KMS-11 (cell line): ENCODE measurements around the gene REG3G.

Experiments
- H2AFZ ChIP-seq: fragments of 200-600 bp; sonication (generic); 2 replicates; pipeline ENCODE4 v1.6.1; 2016; ENCODE audit warnings: antibody characterized with exemption, mixed run types, low read depth
- H3K27ac ChIP-seq: fragments of 200-600 bp; sonication (generic); 2 replicates; pipeline ENCODE4 v1.6.1; 2016; ENCODE audit warnings: mild to moderate bottlenecking, mixed run types
- H3K27me3 ChIP-seq: fragments of 200-600 bp; sonication (generic); 2 replicates; pipeline ENCODE4 v1.6.1; 2017; ENCODE audit warnings: mild to moderate bottlenecking, low read depth, mixed run types, moderate library complexity; ENCODE audit not compliant: insufficient read depth
- H3K36me3 ChIP-seq: fragments of 200-600 bp; sonication (generic); 2 replicates; pipeline ENCODE4 v1.6.1; 2017; ENCODE audit warnings: mild to moderate bottlenecking, mixed run types; ENCODE audit not compliant: insufficient read depth
- H3K4me1 ChIP-seq: fragments of 200-600 bp; sonication (generic); 2 replicates; pipeline ENCODE4 v1.6.1; 2016; ENCODE audit warnings: mild to moderate bottlenecking, low read depth, mixed run types; ENCODE audit not compliant: poor library complexity, severe bottlenecking
- H3K4me2 ChIP-seq: fragments of 200-600 bp; sonication (generic); 2 replicates; pipeline ENCODE4 v1.7.0; 2016; ENCODE audit warnings: mild to moderate bottlenecking, mixed run types
- H3K4me3 ChIP-seq: fragments of 200-600 bp; sonication (generic); IDR thresholded peaks from 2 replicates; pipeline ENCODE4 v1.6.1; 2017; ENCODE audit warnings: low read depth, low read length, mixed read lengths; ENCODE audit not compliant: insufficient read depth
- H3K79me2 ChIP-seq: fragments of 200-600 bp; sonication (generic); 2 replicates; pipeline ENCODE4 v1.6.1; 2016; ENCODE audit warnings: low read depth, mixed run types; ENCODE audit not compliant: insufficient read depth
- H3K9ac ChIP-seq: fragments of 200-600 bp; sonication (generic); 2 replicates; pipeline ENCODE4 v1.6.1; 2016; ENCODE audit warnings: mild to moderate bottlenecking, mixed run types
- H4K20me1 ChIP-seq: fragments of 200-600 bp; sonication (generic); 2 replicates; pipeline ENCODE4 v1.6.1; 2016; ENCODE audit warnings: mild to moderate bottlenecking, mixed run types; ENCODE audit not compliant: insufficient read depth
- TF ChIP-seq, protein P1 (sequence below): fragments of 200-600 bp; sonication (generic); conservative IDR thresholded peaks from 2 replicates; pipeline ENCODE4 v1.6.1; 2017; ENCODE audit warnings: low read depth, mild to moderate bottlenecking, antibody characterized with exemption, low read length, moderate library complexity, mixed read lengths

REG3G gene

DNA sequence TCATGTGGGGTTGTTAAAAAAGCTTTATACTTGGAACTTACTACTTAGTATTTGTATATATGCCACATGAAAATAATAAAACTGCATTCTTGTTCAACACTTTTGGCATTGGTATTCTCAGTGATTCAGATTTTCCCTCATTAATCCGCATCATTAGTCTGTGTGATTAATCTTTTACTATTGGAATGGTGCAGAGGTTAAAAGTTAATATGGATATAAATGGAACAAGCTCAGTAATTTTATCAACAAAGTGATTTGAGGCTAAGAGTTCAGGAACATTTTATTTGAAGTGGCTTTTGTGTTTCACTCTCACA lies 45.4 kb upstream of the REG3G start:
- no peaks in the 10 kb centered on the region for H3K27me3 ChIP-seq
- TF ChIP-seq, protein P1, sequence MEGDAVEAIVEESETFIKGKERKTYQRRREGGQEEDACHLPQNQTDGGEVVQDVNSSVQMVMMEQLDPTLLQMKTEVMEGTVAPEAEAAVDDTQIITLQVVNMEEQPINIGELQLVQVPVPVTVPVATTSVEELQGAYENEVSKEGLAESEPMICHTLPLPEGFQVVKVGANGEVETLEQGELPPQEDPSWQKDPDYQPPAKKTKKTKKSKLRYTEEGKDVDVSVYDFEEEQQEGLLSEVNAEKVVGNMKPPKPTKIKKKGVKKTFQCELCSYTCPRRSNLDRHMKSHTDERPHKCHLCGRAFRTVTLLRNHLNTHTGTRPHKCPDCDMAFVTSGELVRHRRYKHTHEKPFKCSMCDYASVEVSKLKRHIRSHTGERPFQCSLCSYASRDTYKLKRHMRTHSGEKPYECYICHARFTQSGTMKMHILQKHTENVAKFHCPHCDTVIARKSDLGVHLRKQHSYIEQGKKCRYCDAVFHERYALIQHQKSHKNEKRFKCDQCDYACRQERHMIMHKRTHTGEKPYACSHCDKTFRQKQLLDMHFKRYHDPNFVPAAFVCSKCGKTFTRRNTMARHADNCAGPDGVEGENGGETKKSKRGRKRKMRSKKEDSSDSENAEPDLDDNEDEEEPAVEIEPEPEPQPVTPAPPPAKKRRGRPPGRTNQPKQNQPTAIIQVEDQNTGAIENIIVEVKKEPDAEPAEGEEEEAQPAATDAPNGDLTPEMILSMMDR, result no peak
- H3K79me2 ChIP-seq, result no peaks in the 10 kb centered on the region
- no peaks in the 10 kb centered on the region for H3K36me3 ChIP-seq
- H4K20me1 ChIP-seq, result no peaks in the 10 kb centered on the region
- no peak overlapping the region for H3K9ac ChIP-seq
- no peak overlapping the region for H3K27ac ChIP-seq
- H3K4me3 ChIP-seq, result no peak overlapping the region
- no peaks in the 10 kb centered on the region for H3K4me1 ChIP-seq
- no peak overlapping the region for H2AFZ ChIP-seq
- H3K4me2 ChIP-seq, result no peak overlapping the region

DNA sequence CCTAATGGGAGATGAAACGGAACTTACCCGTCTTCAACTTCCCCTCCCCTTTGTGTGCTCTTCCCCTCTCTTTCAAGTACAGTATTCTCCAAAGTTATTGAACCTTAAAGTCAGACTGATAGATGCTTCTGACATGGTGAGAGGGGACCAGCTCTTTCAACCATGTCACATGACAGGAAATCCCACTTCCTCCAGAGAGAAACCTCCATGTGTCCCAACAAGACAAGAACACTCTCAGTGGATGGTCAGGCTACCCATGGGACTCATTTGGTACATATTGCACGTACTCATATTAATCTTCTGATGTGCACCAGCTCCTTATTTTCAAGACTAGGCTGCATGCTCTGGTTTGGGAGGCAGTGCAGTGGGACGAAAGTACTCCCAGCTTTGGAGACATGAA lies 44.6 kb upstream of the REG3G start:
- no peak overlapping the region for H3K4me2 ChIP-seq
- TF ChIP-seq, protein P1, result no peak
- H2AFZ ChIP-seq, result no peak overlapping the region
- H3K4me1 ChIP-seq, result no peaks in the 10 kb centered on the region
- no peaks in the 10 kb centered on the region for H3K27me3 ChIP-seq
- no peak overlapping the region for H3K27ac ChIP-seq
- no peaks in the 10 kb centered on the region for H3K79me2 ChIP-seq
- no peaks in the 10 kb centered on the region for H3K36me3 ChIP-seq
- H4K20me1 ChIP-seq, result no peaks in the 10 kb centered on the region
- H3K9ac ChIP-seq, result no peak overlapping the region
- no peak overlapping the region for H3K4me3 ChIP-seq

DNA sequence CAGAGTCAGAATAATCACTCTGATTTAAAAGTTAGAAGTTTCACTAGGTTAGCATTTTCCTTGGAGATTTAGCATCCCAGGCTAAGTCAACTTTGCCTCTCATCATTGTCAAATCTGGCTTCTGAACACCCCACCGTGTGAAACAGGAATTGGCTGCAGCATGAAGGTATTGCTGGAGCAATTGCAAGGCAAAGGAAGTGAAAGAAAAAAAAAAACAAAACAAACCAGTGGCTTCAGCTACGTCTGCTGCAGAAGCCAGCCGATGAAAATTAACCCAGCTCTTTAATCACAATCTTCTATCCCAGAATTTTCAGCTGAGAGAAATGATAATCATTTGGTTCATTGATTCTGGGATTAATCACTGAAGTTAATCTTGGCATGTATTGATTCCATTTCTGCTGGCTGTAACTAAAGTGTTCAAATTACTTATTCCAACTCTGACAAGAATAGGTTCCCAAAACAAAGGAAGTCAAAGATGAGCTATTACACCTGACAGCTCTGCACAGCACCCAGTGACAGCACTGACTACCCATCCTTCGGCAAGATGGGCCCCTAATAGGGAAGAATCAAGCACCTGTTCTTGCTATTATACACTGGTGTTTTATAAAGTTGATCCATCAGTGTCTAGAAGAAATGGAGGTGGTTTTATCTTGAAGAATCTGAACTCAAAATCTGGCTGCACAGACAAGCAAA lies 42.7 kb upstream of the REG3G start:
- H3K4me2 ChIP-seq, result no peak overlapping the region

DNA sequence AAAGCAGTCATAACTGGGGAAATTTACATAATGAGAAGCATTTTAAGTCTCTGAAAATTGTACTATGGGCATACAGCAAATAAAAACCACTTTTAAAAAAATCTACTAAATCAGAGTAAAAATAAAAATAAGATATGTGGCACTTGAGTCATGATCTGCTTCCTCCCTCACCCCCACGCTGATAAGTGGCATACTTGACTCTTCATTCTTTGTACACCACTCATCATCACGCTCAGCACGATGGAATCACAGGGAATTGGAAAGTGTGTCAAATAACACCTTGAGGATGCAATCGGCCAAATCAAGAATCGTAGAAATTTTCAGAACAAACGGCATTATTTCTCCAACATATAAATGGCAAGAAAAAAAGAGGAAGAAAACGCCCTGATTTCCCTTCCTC lies 41.1 kb upstream of the REG3G start:
- H3K4me2 ChIP-seq, result no peak overlapping the region
- no peak overlapping the region for H3K9ac ChIP-seq
- H3K4me1 ChIP-seq, result no peaks in the 10 kb centered on the region
- no peak overlapping the region for H3K4me3 ChIP-seq
- H4K20me1 ChIP-seq, result no peaks in the 10 kb centered on the region
- no peaks in the 10 kb centered on the region for H3K27me3 ChIP-seq
- no peaks in the 10 kb centered on the region for H3K36me3 ChIP-seq
- no peak overlapping the region for H3K27ac ChIP-seq
- TF ChIP-seq, protein P1, result no peak
- no peak overlapping the region for H2AFZ ChIP-seq
- no peaks in the 10 kb centered on the region for H3K79me2 ChIP-seq

More for the DNA sequence above, 42.7 kb upstream of the REG3G start:
- Histone ChIP-seq H2AFZ (no peak overlapping the region), H3K9ac (no peak overlapping the region), H3K36me3 (no peaks in the 10 kb centered on the region), H3K27ac (no peak overlapping the region), H3K27me3 (no peaks in the 10 kb centered on the region), H4K20me1 (no peaks in the 10 kb centered on the region), H3K79me2 (no peaks in the 10 kb centered on the region), H3K4me3 (no peak overlapping the region), H3K4me1 (no peaks in the 10 kb centered on the region)
- TF ChIP-seq, protein P1, result no peak
